Skin of body (tissue), 2 donors: ENCODE data around the gene GPR101. TPM values are rescaled to one million over a fixed set of nuclear protein-coding genes. Genes with fewer than 3 reads are reported as not detected.

ENCODE experiments used
- DNase-seq: peaks from one replicate; lab custom pipeline; 2025; lab: John Stamatoyannopoulos, UW
- total RNA-seq: library from RNA; depleted of rRNA; stranded (reverse); fragments of >200 nt; gene quantifications from one replicate; pipeline ENCODE4 v1.2.3, GENCODE V29; 2014

The GPR101 gene, protein sequence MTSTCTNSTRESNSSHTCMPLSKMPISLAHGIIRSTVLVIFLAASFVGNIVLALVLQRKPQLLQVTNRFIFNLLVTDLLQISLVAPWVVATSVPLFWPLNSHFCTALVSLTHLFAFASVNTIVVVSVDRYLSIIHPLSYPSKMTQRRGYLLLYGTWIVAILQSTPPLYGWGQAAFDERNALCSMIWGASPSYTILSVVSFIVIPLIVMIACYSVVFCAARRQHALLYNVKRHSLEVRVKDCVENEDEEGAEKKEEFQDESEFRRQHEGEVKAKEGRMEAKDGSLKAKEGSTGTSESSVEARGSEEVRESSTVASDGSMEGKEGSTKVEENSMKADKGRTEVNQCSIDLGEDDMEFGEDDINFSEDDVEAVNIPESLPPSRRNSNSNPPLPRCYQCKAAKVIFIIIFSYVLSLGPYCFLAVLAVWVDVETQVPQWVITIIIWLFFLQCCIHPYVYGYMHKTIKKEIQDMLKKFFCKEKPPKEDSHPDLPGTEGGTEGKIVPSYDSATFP
- total RNA-seq: not detected

DNA sequence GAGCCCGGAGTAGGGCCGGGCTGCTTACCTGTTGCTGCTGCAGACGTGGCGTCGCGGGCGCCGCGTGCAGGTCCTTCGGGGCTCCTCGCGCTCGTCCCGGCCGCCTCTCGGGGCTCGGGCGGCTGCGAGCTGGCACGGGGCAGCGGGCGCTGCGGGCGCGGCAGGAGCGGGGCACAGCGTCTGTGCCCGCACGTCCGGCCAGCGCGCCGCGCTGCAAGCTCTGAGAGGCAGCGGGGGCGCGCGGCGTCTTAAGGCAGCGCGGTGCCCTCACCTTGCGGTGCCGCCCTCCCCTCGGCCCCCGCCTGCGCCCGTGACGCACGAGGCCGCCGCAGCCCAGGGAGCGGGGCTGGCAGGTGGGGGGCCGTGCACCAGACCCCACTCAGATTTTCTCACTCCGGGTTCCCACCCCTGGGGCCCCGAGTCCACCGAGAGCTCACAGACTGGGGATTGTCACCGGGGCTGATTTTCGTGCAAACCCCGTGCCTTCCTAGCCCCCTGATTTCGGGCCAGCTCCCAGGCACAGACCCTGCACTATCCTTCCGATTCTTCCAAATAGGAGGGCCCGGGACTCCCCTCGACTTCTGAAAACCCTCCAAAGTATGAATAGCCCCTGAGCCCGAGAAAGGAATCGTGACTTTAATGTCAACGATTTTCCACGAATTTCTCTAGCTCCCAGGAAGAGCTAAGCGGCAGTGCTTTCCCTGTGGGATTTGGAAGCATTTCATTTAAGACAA lies at the start of gene GPR101:
Gene GPR101, minus strand, starts transcription at position 222 of the 734 bp plus-strand sequence. CDS start 2,321 bp downstream, outside the sequence.
- DNase-seq: no peak

GRCh38 chrX:137081239-137081638 lies 47.4 kb upstream of the GPR101 start:
- no peak for DNase-seq

DNA sequence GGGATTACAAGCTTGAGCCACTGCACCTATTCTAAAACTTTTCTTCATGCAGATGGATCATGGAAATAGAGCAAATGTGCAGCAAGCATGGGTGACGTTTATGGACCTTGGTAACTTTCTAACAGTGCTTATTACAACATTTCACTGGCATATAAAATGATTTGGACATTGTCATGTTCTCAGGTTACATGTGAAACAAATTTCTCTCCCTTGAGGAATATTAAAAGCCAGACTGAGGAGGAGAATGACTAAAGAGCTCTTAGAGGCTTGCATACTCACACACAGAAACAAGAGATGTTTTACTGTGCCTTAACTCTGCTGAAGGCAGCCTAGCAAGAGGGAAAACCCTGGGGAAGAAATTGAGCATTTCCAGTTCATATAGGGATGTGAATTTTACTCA lies 38.6 kb upstream of the GPR101 start:
- DNase-seq: no peak

DNA sequence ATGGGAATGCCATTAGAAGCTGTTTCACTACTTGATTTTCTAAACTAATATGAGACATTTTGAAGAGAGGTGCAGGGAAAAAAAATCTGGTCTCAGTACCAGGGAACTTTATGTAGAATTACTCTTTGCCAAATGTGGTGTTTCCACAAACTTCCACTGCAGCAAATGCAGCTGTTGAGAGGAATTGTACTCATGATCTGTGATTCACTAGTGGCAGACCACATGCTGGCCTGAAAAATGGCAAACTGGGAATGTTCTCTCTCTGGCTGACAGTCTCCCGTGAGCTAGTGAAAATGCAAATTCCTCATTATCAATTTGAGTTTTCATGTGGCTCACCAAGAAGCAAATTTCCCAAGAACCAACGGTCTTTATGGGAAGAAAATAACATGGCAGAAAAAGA lies 37.8 kb upstream of the GPR101 start:
- no peak for DNase-seq

DNA sequence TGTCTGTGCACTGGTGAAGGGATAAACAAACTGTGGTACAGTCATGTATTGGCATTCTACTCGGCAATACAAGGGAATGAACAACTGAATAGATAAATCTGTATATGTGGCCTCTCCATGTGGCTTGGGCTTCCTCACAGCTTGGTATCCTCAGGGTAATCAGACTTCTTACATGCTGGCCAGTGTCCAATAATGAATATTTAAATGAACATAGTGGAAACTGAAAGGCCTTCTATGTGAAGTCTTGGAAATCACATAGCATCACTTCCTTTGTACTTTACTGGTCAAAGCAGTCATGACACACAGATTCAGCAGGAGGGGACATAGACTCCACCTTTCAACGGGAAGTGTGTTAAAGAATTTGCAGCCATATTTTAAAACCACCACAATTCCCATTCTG lies 33.4 kb upstream of the GPR101 start:
- DNase-seq: no peak

GRCh38 chrX:137062915-137063617 lies 29.3 kb upstream of the GPR101 start:
- no peak for DNase-seq

DNA sequence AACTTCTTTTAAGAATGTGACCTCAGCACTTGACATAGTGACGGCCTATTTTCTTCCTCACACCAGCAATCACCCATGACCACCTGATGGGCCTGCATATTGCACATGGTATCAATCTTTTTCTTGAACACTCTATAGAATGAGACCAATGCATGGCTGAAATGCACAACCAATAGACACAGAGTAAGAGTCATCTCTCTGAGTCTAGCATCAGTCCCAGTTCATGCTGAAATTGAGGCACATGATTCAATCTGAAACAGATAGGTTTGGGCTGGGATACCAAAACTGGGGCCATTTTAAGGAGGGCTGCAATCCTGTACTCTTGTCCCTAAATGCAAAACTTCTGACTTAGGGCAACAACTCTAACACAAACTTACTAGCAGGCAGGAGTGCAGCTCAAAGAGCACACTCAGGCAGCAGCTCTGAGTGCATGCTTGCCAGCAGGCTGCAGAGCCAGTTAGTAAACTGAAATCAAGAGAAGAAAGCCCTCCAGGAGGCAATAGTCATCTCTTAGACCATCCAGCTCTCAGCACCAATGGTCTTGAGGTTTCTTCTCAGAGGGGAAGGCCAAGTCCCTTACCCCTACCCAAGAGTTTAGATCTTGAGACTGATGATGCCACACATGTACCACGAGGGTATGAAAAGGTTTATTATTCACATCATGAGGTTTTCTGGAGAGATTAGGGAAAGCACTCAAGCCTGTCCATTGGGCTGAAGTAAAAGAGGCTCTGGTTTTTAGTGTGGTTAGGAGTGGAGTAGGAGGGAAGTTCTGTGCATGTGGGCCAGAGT lies 24.7 kb upstream of the GPR101 start:
- DNase-seq: no peak

GRCh38 chrX:137052643-137053235 lies 18.9 kb upstream of the GPR101 start:
- no peak for DNase-seq

DNA sequence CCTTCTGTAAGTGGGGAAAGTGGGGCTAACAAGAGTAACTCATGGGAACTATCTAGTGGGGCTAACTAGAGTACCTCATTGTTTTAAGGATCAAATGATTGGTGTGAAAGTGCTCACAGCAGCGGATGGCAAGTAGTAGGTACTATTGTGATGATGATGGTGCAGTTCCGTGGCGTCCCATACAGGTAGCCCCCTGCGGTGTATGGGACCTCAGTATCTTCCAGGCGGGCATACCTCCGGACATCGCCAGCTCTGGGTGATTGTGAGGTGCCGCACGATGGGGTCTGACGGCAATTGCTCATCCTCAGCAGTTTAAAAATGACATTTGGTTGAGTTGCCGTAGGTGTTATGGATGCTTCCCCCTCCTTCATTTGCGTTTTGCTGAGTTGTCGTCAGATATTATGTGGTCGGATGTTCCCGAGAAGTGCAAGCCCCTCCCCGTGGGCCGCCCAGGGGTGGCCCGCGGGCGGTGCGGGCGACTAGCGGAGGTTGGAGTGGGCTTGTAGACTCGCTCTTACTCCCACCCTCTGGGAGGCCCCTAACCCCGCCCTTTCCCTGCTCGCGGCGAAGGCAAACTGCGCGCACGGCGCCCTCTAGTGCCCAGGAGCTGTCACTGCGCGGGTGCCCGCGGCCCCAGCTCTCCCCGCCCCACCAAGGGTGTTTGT lies 18.3 kb upstream of the GPR101 start:
- DNase-seq: no peak

DNA sequence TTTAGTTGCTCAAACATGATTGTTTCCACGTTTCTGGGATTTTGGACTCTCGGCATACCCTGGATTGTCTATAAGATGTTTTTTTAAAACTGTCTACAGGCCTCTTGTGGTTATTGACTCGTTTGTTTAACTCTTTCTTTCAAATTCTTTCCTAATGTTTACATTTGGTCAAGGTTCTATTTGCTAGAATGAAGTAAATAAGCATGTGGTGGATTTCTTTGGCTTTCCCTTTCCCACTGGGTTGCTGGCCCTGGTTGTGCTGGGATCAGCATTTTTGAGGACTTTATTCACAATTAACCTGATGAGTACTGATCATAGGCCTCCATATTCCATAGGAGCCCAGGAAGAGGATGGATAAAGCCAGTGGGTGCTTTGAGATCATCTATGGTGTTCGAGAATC lies 11.1 kb upstream of the GPR101 start:
- DNase-seq: no peak

GRCh38 chrX:137043736-137044135 lies 9.9 kb upstream of the GPR101 start:
- no peak for DNase-seq

DNA sequence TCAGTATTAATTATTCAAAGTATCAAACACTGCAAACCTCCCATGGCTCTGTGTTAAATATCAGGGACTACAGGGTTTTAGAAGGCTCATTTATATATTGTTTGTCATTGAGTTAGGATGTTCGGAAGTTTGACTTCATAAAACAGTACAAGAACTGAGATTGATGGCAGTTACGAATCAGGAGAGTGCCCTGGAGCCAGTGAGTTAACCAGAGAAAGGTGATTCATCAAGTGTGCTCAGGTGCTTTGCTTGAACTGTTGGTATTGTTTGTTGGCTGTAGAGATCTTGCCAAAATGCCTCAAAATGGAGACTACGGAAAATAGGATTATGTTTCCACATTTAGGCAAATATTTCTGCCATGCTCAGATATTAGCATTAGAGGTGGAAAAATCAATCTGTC lies 7.5 kb upstream of the GPR101 start:
- no peak for DNase-seq

GRCh38 chrX:137040113-137040794 lies 6.5 kb upstream of the GPR101 start:
- DNase-seq: no peak

- DNase-seq: no peak
Measured at GRCh38 chrX:137034508-137034872, 695 bp upstream of the GPR101 start.

DNA sequence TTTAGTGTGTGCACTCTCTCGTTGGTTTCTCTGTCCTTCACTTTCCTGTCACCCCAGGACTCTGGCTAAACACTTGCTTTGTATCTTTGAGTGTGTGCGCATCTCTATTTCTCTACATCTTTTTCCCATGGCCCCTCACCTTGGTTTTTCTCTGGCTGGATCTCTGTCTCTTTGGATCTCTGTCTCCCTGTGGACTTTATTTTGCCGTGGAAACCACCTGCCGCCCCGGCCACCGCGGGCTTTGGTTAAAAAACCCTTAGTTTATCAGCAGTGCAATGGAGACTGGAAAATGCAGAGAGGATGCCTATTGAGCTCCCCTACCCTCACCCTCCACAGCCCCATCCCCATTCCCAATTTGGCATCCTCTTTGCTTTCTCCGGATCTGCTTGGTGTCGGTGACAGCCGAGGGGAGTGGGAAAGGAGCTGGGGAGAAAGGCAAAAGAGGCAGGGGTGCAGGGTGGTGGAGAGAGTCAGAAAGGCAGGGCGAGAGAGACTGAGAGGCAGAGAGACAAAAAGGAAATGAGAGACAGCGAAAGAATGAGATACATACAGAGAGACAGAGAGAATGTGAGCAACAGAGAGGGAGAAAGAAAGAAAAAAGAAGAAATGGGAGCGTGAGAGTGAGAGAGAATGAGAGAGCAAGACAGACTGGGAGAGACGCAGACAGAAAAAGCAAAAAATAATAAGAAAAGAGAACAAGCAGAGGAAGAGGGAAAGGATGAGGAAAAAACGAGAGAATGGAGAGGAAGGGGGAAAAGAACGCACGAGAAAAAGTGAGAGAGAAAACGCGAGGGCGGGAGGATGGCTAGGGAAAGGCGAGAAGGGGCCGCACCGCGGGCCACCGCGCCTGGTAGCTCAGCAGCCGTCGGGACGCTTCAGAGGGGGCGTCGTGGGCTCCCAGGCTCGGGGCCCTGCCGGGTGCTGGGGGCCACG lies 688 bp downstream of the GPR101 start:
- no peak for DNase-seq

DNA sequence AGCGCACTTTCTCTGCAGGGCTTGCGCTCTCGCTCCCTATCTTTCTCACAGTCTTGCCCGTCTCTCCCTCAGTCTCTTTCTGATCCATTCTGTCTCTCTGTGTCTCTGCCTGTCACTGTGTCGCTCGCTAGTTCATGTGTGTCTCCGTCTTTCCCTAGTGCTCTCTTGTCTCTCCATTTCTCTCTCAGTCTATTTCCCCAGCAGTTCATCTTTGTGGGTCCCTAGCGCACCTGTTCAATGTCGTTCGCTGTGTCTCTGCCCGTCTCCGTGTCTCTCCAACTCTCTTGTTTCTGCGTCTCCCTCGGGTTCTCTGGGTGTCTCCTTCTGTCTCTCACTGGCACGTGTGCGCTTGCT lies 1.5 kb downstream of the GPR101 start:
- no peak for DNase-seq

GRCh38 chrX:137031517-137032340 lies 2.1 kb downstream of the GPR101 start:
- peak; percentile 10 for DNase-seq

DNA sequence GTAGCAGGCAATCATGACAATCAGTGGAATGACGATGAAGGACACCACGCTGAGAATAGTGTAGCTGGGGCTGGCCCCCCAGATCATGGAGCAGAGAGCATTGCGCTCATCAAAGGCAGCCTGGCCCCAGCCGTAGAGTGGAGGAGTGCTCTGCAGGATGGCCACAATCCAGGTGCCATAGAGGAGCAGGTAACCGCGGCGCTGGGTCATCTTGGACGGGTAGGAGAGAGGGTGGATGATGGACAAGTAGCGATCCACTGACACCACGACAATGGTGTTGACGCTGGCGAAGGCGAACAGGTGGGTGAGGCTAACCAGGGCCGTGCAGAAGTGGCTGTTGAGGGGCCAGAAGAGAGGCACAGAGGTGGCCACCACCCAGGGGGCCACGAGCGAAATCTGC lies 2.8 kb downstream of the GPR101 start:
- no peak for DNase-seq
